Memory B cell (primary cell): ENCODE measurements around the gene POSTN.
"Not testable (repeated sequence)": the region's sequence is repeated elsewhere in the genome, so short reads cannot be mapped to it uniquely, and the experiment has no call there.

Experiments
- ATAC-seq: fragments of 150-1000 bp; cut with Tn5 transposase; 2 replicates; pipeline ENCODE4 v1.10.0; 2021; ENCODE audit warnings: low read depth, mild to moderate bottlenecking, moderate library complexity
- DNase-seq, 2 donors: peaks; one replicate each; pipeline ENCODE4 v3.0.0; 2022; ENCODE audit warnings: low spot score in 2 of 2
- H3K27ac Mint-ChIP-seq: one replicate; pipeline ENCODE4 v1.8.0; 2022; ENCODE audit warnings: mild to moderate bottlenecking, moderate library complexity, mixed read lengths
- H3K27me3 Mint-ChIP-seq: one replicate; pipeline ENCODE4 v1.8.0; 2022; ENCODE audit warnings: mixed read lengths
- H3K36me3 Mint-ChIP-seq: one replicate; pipeline ENCODE4 v1.8.0; 2022; ENCODE audit warnings: mild to moderate bottlenecking, mixed read lengths
- H3K4me1 Mint-ChIP-seq: one replicate; pipeline ENCODE4 v1.8.0; 2022; ENCODE audit warnings: mixed read lengths
- H3K4me3 Mint-ChIP-seq: one replicate; pipeline ENCODE4 v1.8.0; 2022; ENCODE audit warnings: mild to moderate bottlenecking, moderate library complexity, mixed read lengths
- H3K9me3 Mint-ChIP-seq: one replicate; pipeline ENCODE4 v1.8.0; 2022; ENCODE audit warnings: mixed read lengths

Gene POSTN

GRCh38 chr13:37613236-37613635 is 14.7 kb upstream of the POSTN start:
- ATAC-seq (no peak), DNase-seq (no peak)
- H3K27me3 Mint-ChIP-seq, result no peaks in the 10 kb centered on the region
- H3K4me1 Mint-ChIP-seq, result no peaks in the 10 kb centered on the region
- H3K4me3 Mint-ChIP-seq, result no peak overlapping the region
- no peaks in the 10 kb centered on the region for H3K36me3 Mint-ChIP-seq
- no peaks in the 10 kb centered on the region for H3K9me3 Mint-ChIP-seq
- no peak overlapping the region for H3K27ac Mint-ChIP-seq

- H3K4me1 Mint-ChIP-seq, result no peaks in the 10 kb centered on the region
- ATAC-seq (no peak), DNase-seq (no peak)
- H3K27me3 Mint-ChIP-seq, result no peaks in the 10 kb centered on the region
- peaks cover 2% of the 10 kb centered on the region for H3K9me3 Mint-ChIP-seq
- H3K36me3 Mint-ChIP-seq, result no peaks in the 10 kb centered on the region
- H3K27ac Mint-ChIP-seq, result no peak overlapping the region
- H3K4me3 Mint-ChIP-seq, result no peak overlapping the region
Measured at GRCh38 chr13:37608750-37609339, 10.3 kb upstream of the POSTN start.

DNA sequence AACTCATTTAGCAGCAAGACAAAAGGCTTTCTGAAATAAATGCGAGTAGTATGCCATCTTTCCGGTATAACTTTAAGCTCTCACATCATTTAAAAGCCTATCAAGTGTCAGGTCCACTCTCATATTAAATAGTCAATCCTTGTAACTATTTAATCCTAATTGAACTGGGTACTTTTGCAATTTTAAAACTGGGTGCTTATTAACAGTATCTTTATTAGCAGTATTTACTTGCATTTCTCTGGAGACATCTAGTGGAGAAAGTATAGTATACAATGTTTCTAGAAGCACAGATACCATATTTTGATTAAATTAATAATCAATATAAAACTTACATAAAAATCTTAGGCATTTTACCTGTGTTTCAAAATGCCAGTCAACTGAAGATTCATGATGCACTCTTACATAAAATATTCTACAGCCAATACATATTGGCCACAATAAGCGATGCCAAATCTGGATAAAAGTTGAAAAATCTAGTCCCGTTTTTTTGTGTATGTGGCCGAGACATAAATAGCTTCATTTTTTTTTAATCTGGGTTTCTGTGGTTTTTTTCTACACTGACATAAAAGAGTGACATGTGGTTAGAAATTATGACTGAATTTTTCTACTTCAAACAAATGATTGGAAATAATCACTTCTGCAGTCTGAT is 4.3 kb upstream of the POSTN start:
- H3K4me3 Mint-ChIP-seq, result no peak overlapping the region
- ATAC-seq (no peak), DNase-seq (no peak)
- no peaks in the 10 kb centered on the region for H3K4me1 Mint-ChIP-seq
- H3K36me3 Mint-ChIP-seq, result no peaks in the 10 kb centered on the region
- peaks cover 2% of the 10 kb centered on the region for H3K9me3 Mint-ChIP-seq
- no peaks in the 10 kb centered on the region for H3K27me3 Mint-ChIP-seq
- H3K27ac Mint-ChIP-seq, result no peak overlapping the region

DNA sequence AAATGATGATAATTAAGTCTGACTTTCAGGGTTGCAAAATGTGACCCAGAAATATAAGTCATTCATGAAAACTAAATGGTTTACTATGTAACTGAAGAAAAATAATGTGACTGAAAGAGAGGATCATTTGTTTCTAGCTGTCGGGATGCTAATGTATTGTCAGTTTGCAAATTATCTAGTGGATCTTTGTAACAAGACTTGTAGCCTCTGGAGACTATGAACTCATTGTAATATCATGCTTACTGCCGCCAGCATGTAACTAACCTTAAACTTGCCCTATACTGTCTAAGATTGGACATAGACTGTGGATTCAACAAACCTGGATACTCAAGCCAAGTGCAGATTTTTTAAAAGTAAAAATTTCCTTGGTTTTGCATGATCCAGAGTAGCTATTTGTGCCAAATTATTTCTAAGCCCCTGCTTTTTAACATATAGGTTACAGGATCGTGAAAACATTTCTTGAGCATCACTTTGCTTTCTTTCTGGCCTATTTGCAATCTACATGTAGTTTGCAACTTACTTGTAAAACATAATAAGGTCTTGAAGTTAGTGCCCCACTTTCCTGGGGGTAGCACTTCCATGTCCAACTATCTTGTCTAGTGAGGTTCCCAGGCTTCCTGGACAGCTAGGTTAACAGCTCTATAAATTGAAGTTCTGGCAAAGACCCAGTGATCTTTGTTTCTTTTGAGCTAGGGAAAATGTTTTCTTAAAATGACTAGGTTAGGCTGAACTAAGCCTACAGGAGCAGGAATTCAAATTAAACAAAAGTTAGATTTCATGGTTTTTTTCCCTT is 3.3 kb upstream of the POSTN start:
- DNase-seq (no peak), ATAC-seq (no peak)
- Mint-ChIP-seq H3K27me3 (peaks cover under 1% of the 10 kb centered on the region), H3K36me3 (no peaks in the 10 kb centered on the region), H3K27ac (no peak overlapping the region), H3K9me3 (peaks cover 2% of the 10 kb centered on the region), H3K4me1 (no peaks in the 10 kb centered on the region), H3K4me3 (no peak overlapping the region)

DNA sequence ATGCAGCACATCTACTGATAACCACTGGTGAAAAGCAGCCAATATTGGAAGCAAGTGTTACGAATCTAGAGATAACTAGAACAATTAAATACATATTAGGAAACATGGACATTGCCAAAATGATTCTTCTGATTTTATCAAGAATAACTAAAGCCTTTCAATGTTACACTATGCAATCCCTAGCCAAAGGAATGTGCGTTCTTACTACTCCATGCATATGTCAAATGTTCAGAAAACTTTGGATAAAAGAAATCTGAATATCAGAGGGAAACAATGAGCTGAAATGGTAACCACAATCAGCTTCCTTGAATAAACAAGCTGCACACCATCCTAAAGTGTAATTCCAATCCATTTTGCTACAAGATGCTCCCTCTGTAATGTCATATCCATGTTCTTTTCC is 951 bp upstream of the POSTN start:
- peaks cover 1% of the 10 kb centered on the region for H3K27me3 Mint-ChIP-seq
- H3K27ac Mint-ChIP-seq, result no peak overlapping the region
- no peaks in the 10 kb centered on the region for H3K36me3 Mint-ChIP-seq
- H3K4me1 Mint-ChIP-seq, result no peaks in the 10 kb centered on the region
- no peak overlapping the region for H3K4me3 Mint-ChIP-seq
- DNase-seq (no peak), ATAC-seq (no peak)
- H3K9me3 Mint-ChIP-seq, result no peaks in the 10 kb centered on the region

DNA sequence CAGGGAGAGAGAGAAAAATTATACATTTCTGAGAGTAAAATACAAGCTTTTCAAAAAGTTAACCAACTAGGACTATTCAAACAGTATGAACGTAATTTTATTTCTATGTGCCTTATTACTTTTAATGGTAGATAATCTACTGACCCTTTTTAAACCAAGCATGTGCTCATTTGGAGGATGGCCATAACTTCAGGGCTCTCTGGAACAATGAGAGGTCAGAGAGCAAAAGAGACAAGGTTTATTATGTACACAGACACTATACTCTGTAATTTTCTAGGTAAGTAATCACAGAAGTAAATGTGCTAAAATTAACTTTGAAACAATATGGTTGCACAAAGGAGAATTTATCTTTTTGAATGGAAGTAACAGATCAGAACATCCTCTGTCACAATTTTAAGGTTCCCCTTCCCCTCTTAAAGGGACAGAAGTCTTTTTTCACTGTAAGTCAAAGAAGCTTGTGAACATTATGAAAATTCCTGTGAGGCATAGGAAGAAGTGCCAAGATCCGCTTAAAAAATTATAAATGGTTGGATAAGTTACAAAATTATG is 1.0 kb downstream of the POSTN start:
- H3K4me3 Mint-ChIP-seq, result no peak overlapping the region
- DNase-seq (no peak), ATAC-seq (no peak)
- peaks cover 1% of the 10 kb centered on the region for H3K27me3 Mint-ChIP-seq
- H3K36me3 Mint-ChIP-seq, result no peaks in the 10 kb centered on the region
- no peak overlapping the region for H3K27ac Mint-ChIP-seq
- no peaks in the 10 kb centered on the region for H3K4me1 Mint-ChIP-seq
- H3K9me3 Mint-ChIP-seq, result no peaks in the 10 kb centered on the region

DNA sequence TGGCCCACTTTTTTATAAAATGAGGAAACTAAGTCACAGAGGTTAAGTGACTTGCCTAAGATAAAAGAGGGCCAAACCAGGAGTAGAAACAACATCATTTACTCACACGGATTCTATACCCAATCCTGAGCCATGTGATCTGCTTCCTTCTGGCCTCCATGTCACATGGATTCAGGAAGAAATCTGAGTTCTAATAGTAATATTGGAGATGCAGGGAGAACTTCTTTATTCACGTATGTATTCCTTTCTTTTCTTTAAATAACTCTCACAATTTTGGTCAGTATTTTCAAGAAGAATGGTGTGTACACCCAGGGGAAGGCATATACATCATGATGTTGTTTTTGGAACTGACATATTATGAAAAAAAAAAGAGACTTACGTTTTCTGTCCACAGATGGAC is 1.8 kb downstream of the POSTN start:
- no peak for ATAC-seq
- H3K9me3 Mint-ChIP-seq, result no peaks in the 10 kb centered on the region
- H3K36me3 Mint-ChIP-seq, result no peaks in the 10 kb centered on the region
- no peak overlapping the region for H3K4me3 Mint-ChIP-seq
- no peak overlapping the region for H3K27ac Mint-ChIP-seq
- peaks cover 1% of the 10 kb centered on the region for H3K27me3 Mint-ChIP-seq
- no peak for DNase-seq
- H3K4me1 Mint-ChIP-seq, result no peaks in the 10 kb centered on the region

GRCh38 chr13:37595162-37595561 is 3.4 kb downstream of the POSTN start:
- H3K4me1 Mint-ChIP-seq, result no peaks in the 10 kb centered on the region
- DNase-seq (no peak), ATAC-seq (no peak)
- no peak overlapping the region for H3K27ac Mint-ChIP-seq
- no peaks in the 10 kb centered on the region for H3K36me3 Mint-ChIP-seq
- H3K9me3 Mint-ChIP-seq, result no peaks in the 10 kb centered on the region
- H3K4me3 Mint-ChIP-seq, result no peak overlapping the region
- peaks cover 1% of the 10 kb centered on the region for H3K27me3 Mint-ChIP-seq

GRCh38 chr13:37594550-37594949 is 4.0 kb downstream of the POSTN start:
- Mint-ChIP-seq H3K4me3 (no peak overlapping the region), H3K4me1 (no peaks in the 10 kb centered on the region), H3K9me3 (no peaks in the 10 kb centered on the region), H3K27ac (no peak overlapping the region), H3K36me3 (no peaks in the 10 kb centered on the region), H3K27me3 (peaks cover 1% of the 10 kb centered on the region)
- DNase-seq, result no peak
- no peak for ATAC-seq

DNA sequence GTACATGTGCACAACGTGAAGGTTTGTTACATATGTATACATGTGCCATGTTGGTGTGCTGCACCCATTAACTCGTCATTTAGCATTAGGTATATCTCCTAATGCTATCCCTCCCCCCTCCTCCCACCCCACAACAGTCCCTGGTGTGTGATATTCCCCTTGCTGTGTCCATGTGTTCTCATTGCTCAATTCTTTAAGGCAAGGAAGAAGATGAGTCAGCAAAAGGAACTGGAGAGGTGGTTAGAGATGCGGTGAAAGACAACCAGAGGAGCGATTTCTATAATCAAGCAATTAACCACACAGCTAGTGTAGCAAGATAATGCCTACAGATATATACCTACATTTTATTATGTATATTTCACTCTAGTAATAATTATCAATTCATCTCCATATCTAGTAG is 9.2 kb downstream of the POSTN start:
- not testable (repeated sequence) for H3K27ac Mint-ChIP-seq, H3K27me3 Mint-ChIP-seq, H3K4me1 Mint-ChIP-seq, ATAC-seq, H3K9me3 Mint-ChIP-seq, DNase-seq, H3K36me3 Mint-ChIP-seq, H3K4me3 Mint-ChIP-seq

GRCh38 chr13:37587236-37587635 is 11.3 kb downstream of the POSTN start:
- DNase-seq (no peak), ATAC-seq (no peak)
- H3K27me3 Mint-ChIP-seq, result no peaks in the 10 kb centered on the region
- H3K9me3 Mint-ChIP-seq, result no peaks in the 10 kb centered on the region
- H3K36me3 Mint-ChIP-seq, result no peaks in the 10 kb centered on the region
- no peak overlapping the region for H3K27ac Mint-ChIP-seq
- H3K4me1 Mint-ChIP-seq, result no peaks in the 10 kb centered on the region
- no peak overlapping the region for H3K4me3 Mint-ChIP-seq

DNA sequence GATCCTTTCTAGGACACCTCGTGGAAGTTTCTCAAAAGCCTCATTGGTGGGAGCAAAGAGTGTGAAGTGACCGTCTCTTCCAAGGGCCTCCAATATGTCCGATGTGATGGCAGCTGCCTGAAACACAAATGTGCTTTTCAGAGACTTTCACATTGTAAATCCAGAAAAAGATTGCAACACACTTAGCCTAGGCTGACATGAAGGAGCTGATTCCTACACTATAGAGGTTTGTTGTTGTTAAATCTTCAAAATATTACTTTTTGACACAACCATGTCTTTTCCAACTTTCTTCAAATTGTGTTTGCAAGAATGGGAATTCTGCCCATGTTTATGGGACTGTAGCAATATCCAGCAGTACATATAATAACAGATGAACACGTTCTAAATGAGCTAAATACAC is 12.4 kb downstream of the POSTN start:
- H3K9me3 Mint-ChIP-seq, result no peaks in the 10 kb centered on the region
- no peaks in the 10 kb centered on the region for H3K4me1 Mint-ChIP-seq
- H3K4me3 Mint-ChIP-seq, result no peak overlapping the region
- H3K27ac Mint-ChIP-seq, result no peak overlapping the region
- DNase-seq (no peak), ATAC-seq (no peak)
- H3K27me3 Mint-ChIP-seq, result no peaks in the 10 kb centered on the region
- no peaks in the 10 kb centered on the region for H3K36me3 Mint-ChIP-seq

GRCh38 chr13:37585541-37585940 is 13.0 kb downstream of the POSTN start:
- no peaks in the 10 kb centered on the region for H3K27me3 Mint-ChIP-seq
- ATAC-seq (no peak), DNase-seq (no peak)
- H3K4me1 Mint-ChIP-seq, result no peaks in the 10 kb centered on the region
- H3K27ac Mint-ChIP-seq, result no peak overlapping the region
- H3K36me3 Mint-ChIP-seq, result no peaks in the 10 kb centered on the region
- no peaks in the 10 kb centered on the region for H3K9me3 Mint-ChIP-seq
- no peak overlapping the region for H3K4me3 Mint-ChIP-seq

GRCh38 chr13:37576601-37577000 is 22.0 kb downstream of the POSTN start:
- Mint-ChIP-seq H3K9me3 (no peaks in the 10 kb centered on the region), H3K27ac (no peak overlapping the region), H3K27me3 (no peaks in the 10 kb centered on the region), H3K36me3 (no peaks in the 10 kb centered on the region), H3K4me3 (no peak overlapping the region), H3K4me1 (no peaks in the 10 kb centered on the region)
- DNase-seq, result no peak
- no peak for ATAC-seq
